Measurements from ENCODE around the gene RABL2B. TPM values are rescaled to one million over a fixed set of nuclear protein-coding genes. Genes with fewer than 3 reads are reported as not detected.

Gene RABL2B
- total and polyA plus RNA-seq, 2 donors (not counting 3 experiments of a cell fraction or from before 2014, with no cell fraction given) = 26.7 to 39.8 TPM

DNA sequence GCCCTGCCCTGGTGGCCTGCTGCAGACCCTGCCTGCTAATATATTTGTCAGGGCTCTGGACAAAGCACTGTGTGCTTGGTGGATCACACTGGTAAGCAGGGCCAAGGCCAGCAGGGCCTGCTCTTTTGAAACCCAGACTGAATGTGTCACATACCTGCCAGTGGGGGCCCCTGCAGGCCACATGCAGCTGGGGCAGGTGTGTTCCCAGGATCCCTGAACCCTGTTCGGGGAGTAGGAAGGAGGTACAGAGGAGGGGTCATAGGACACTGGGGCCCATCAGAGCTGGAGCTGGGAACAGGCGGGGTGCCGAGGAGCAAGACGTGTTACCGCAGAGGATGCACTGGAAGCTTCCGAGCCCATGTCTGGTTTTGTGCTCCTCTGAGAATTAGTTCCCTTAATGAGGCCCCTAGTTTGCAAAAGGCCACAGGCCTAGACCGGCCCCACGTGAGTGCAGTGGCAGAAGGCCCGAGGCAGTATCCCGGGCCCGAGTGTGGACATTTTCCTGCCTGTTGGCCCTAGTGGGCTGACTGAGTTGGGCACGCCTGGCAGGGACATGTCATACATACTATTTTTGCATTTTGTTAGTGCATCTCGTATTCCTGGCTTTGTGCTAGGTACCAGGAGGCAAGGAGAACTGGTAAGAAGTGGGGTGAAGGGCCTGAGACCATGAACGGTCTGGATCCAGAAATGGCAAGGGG, 56.6 kb downstream of the RABL2B start:
- DNase-seq (ENCODE audit: low read depth, low spot score) = no peak

More for the DNA sequence above, 56.6 kb downstream of the RABL2B start:
- no TSS peak for BruUV-seq (replicated peaks)
- Histone ChIP-seq H4K20me1 (replicated peaks; ENCODE audit: control insufficient read depth, extremely low read depth, insufficient read depth, low read length) (peaks cover 7% of the 10 kb centered on the region), H3K79me2 (ENCODE audit: control insufficient read depth, insufficient read depth, low read length) (peaks cover 71% of the 10 kb centered on the region), H3K4me2 (ENCODE audit: insufficient read depth, low read length) (no peak overlapping the region), H3K36me3 (ENCODE audit: control insufficient read depth in 2 of 2, extremely low read depth in 1 of 2, insufficient read depth in 2 of 2, low read length in 2 of 2) (peaks cover 44 to 82% of the 10 kb centered on the region in 2 experiments), H3K27ac (ENCODE audit: insufficient read depth, low read depth, low read length) (no peak overlapping the region), H3K9me3 (replicated peaks; ENCODE audit: control insufficient read depth, insufficient read depth, low read length) (no peaks in the 10 kb centered on the region), H3K27me3 (ENCODE audit: control insufficient read depth in 2 of 2, insufficient read depth in 2 of 2, low read length in 2 of 2) (no peaks in the 10 kb centered on the region), H2AFZ (ENCODE audit: low read depth, low read length) (no peak overlapping the region), H3K4me1 (ENCODE audit: control insufficient read depth, extremely low read depth, insufficient read depth, low read length) (no peaks in the 10 kb centered on the region), H3K9ac (replicated peaks; ENCODE audit: extremely low read depth, insufficient read depth, low read length) (no peak overlapping the region), H3K9me1 (replicated peaks; ENCODE audit: control insufficient read depth, extremely low read depth, insufficient read depth, low read length) (no peaks in the 10 kb centered on the region), H3K4me3 (replicated peaks in 1 of 3; ENCODE audit: insufficient read depth in 1 of 3, low read depth in 1 of 3, low read length in 3 of 3) (no peak overlapping the region)
- CTCF ChIA-PET = no interaction called here
- intact Hi-C loops (cut with micrococcal nuclease) (no loop called here), dilution Hi-C loops (cut with MboI; ENCODE audit: extremely low pct_ligation_motif_present, low sequenced_read_pairs) (no loop called here)
- no peak for FAIRE-seq
- no peak for TF ChIP-seq POLR2A (IDR thresholded peaks at IDR 0.05; ENCODE audit: low read depth, low read length)
- TF ChIP-seq EZH2 (IDR thresholded peaks at IDR 0.05; ENCODE audit: borderline replicate concordance, low read depth, low read length, severe bottlenecking) = no peak
- TF ChIP-seq MAX (IDR thresholded peaks at IDR 0.05; ENCODE audit: insufficient read depth, insufficient read length) = no peak
- TF ChIP-seq FOS (IDR thresholded peaks at IDR 0.05; ENCODE audit: borderline replicate concordance, insufficient read depth, low read length) = no peak
- TF ChIP-seq, protein P1, sequence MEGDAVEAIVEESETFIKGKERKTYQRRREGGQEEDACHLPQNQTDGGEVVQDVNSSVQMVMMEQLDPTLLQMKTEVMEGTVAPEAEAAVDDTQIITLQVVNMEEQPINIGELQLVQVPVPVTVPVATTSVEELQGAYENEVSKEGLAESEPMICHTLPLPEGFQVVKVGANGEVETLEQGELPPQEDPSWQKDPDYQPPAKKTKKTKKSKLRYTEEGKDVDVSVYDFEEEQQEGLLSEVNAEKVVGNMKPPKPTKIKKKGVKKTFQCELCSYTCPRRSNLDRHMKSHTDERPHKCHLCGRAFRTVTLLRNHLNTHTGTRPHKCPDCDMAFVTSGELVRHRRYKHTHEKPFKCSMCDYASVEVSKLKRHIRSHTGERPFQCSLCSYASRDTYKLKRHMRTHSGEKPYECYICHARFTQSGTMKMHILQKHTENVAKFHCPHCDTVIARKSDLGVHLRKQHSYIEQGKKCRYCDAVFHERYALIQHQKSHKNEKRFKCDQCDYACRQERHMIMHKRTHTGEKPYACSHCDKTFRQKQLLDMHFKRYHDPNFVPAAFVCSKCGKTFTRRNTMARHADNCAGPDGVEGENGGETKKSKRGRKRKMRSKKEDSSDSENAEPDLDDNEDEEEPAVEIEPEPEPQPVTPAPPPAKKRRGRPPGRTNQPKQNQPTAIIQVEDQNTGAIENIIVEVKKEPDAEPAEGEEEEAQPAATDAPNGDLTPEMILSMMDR (IDR thresholded peaks at IDR 0.05; ENCODE audit: extremely low read depth in 1 of 2, insufficient read depth in 1 of 2, low read depth in 1 of 2, low read length in 2 of 2) = no peak
- TF ChIP-seq MYC (IDR thresholded peaks at IDR 0.05; ENCODE audit: low read depth, low read length) = no peak
- TF ChIP-seq POLR2AphosphoS5 (IDR thresholded peaks at IDR 0.05; ENCODE audit: insufficient read depth, low read depth, low read length) = no peak
- no peak for TF ChIP-seq GATA2 (IDR thresholded peaks at IDR 0.05; ENCODE audit: insufficient read depth, insufficient read length, low read depth, low read length)
- no peak for TF ChIP-seq JUN (IDR thresholded peaks at IDR 0.05; ENCODE audit: borderline replicate concordance, insufficient read depth, insufficient read length, low read depth)
- POLR2A ChIA-PET = no interaction called here
